CD1c-positive myeloid dendritic cell (primary cell): ENCODE results near the gene CNDP2.
A peak's percentile ranks its signal among the peaks of the same experiment; 100 is the strongest.

Experiments used
- DNase-seq: peaks from one replicate; pipeline ENCODE4 v3.0.0-alpha.2; 2016; ENCODE audit errors: extremely low spot score

Gene CNDP2

DNA sequence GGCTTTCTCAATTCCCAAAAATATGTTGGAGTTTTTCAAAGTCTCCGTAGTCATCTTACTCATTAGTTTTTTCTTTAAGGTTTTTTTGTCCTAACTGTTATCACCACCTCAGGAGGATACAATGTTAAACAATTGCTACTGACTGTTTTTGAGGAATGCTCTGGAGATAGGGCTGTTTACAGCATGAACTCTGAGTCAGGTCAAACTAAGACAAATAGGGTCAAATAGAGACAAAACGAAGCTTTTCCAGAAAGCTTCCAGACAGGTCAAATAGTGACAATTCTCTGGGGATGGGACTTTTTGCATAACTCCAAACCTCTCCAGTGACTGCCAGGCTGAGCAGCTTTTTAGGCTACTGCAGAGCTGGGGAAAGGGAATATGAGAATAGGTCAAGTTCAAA, 23.9 kb upstream of the CNDP2 start:
- DNase-seq = no peak

GRCh38 chr18:74473976-74474640, 22.1 kb upstream of the CNDP2 start:
- DNase-seq = no peak

- no peak for DNase-seq
Observed at GRCh38 chr18:74476140-74476539, 20.0 kb upstream of the CNDP2 start.

DNA sequence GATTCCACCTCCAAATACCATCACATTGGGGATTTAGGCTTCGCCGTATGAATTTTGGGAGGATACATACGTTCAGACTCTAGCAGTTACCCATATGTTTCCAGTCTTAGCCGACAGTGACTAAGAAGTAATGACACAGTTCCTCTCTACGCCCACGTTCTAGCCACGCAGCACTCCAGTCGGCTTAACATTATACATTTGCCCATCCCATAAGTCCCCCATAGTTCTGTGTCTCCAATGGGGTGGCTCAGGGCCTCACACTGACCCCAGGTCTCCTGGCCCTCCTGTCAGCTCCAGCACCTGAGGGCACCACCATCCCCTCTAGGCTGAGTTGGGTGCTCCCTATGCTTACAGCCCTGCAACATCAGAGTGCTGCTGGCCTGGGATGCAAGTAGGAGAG, 18.4 kb upstream of the CNDP2 start:
- DNase-seq = peak; percentile 83

- no peak for DNase-seq
Observed at GRCh38 chr18:74478316-74478715, 17.8 kb upstream of the CNDP2 start.

DNA sequence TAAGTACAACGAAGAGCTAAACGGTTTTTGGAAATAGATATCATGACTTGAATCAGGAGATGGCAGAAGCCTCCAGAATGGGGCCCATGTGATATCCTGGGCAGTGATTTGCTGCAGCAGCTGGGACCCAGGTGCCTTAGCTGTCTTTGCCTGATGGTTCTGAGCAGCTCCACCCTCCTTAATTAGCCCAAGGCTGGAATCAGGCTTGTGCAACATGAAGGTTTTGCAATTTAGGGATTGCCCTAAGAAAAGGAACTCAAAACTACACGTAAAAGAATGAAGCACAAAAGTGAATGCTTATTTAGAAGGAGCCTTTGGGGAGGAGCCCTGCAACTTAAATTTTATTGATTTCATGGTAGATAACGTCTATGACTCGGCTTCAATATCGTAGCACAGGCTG, 17.3 kb upstream of the CNDP2 start:
- peak; percentile 62 for DNase-seq

- peak; percentile 29 for DNase-seq
Observed at GRCh38 chr18:74479486-74480148, 16.5 kb upstream of the CNDP2 start.

DNA sequence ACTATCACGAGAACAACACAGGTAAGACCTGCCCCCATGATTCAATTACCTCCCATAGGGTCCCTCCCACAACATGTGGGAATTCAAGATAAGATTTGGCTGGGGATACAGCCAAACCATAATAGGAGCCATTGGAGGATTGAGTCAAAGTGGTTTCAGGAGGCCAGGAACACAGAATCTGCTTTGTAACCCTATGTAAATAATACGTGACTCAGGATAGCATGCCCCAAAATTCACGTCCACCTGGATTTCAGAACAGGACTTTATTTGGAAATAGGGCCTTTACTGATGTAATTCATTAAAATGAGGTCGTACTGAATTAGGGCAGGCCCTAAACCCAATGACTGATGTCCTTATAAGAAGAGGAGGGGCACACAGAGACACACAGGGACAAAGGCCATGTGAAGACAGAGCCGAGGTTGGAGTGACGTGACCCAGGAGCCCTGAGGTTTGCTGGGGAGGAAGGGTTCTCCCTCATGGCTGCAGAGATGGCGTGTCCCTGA, 16.0 kb upstream of the CNDP2 start:
- no peak for DNase-seq

DNA sequence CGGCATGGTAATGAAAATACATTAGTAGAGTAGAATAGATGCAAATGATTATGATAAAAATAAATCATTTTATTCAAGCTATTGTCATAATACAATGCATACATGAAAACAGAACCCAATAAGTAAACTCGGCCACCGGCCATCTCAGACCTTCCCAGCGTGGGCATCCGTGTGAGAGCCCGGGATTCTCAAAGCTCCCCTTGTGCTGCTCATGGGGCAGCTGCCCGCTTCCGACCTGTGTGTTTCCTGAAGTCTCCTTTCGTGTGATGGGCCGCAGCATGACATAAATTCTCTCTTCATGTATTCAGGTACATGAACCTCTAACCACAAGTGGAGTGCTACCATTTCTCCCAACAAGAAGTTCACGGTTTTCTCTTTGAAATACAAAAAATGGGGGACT, 13.5 kb upstream of the CNDP2 start:
- no peak for DNase-seq

GRCh38 chr18:74486119-74486849, 9.9 kb upstream of the CNDP2 start:
- no peak for DNase-seq

GRCh38 chr18:74488354-74488753, 7.8 kb upstream of the CNDP2 start:
- DNase-seq = no peak

- DNase-seq = no peak
Observed at GRCh38 chr18:74488864-74489263, 7.3 kb upstream of the CNDP2 start.

DNA sequence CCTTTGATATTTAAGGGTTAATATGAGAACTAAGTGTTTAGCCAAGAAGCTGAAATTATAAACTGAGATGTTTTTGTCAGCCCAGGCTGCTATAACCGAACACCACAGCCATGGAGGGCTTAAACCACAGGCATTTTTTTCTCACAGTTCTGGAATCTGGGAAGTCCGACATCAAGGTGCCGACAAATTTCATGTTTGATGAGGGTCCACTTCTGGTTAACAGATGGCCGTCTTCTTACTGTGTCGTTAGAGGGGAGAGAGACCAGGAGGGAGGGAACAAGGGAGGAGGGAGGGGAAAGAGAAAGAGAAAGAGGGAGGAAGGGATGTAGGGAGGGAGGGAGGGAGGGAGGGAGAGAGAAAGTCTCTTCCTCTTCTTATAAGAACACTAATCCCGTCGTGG, 6.5 kb upstream of the CNDP2 start:
- DNase-seq = no peak

DNA sequence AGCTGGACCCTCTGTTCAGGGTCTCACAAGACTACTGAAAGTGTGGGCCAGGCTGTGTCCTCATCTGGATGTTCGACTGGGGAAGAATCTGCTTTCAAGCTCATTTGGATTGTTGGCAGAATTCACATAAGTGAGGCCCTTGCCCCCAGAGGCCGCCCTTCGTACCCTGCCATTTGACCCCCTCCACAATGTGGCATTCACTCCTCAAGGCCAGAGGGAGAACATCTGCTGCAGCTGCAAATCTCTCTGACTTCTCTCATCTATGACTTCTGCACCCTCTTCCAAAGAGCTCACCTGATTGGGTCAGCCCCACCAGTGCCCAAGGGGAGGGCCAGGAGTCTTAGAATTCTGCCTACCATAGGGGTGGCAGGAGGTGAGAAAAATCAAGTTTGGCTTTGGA, 3.9 kb upstream of the CNDP2 start:
- DNase-seq = no peak

DNA sequence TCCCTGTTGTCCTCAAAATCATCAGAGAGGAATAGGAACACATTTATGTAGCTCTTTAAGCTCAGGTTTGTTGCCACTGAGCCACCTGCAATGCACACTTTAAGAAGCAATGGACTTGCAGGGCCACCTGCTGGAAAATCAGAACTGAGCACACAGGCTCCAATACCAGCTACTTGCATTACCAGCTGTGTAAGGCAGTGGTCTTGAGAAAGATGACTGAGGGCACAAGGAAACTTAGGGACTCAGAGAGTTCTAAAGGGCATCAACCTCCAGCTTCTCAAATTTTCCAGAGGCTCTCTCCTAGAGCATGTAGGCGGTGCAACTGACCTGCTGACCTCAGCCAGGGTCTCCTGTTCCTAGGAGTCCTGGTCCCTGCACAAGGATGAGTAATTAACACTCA, 2.5 kb upstream of the CNDP2 start:
- DNase-seq = peak; percentile 65

DNA sequence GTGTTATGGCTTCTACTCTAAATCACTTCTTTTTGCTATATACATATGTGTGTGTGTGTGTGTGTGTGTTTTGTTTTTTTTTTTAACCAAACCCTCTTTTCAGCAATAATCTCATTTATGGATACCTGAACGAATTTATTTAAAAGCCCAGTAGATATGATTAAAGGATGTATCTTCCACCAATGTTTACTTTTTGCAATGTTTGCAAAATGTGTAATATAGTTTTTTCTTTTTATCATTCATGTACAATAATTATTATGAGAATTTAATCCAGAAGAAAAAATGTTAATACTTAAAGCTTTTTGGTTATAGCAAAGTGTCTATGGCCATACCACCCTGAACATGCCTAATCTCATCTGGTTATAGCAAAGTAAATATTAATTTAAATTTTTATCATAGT, 1.6 kb upstream of the CNDP2 start:
- no peak for DNase-seq

DNA sequence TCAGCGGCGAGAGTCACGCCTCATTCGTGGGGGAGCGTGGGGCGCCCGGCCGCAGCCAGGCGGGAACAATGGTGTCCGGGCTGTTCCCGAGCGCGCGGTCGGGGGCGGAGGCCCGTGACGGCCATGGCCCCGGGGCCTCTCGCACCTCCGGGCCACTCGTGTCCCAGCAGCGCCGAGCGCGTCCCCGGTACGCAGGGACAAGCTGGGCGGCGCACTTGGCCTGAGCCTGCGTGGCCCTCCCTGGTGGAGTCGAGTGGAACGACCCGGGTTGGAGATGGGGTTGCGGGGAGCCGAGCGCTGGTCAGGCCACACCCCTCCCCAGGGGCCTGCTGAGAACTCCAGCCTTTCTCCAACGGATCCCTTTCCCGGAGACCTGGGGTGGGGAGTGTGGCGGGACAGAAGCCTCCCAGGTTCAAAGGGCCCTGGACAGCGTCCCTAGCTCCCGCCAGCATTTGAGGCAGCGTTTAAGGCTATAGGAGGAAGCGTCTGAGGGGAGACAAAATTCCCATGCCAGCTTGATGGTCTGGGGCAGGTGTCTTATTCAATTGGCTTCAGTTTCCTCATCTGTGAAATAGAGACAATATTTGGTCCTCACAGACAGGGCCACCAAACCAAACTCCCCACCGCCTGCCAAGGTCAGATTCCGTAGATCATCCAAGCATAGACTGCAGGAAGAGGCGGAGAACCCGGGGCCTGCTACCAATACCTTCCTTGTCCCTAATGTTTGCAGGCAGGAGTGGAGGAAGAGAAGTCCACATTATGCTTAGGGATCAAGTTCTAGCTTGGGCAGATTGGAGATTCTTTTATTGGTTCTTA, 553 bp downstream of the CNDP2 start:
- peak; percentile 65 for DNase-seq

DNA sequence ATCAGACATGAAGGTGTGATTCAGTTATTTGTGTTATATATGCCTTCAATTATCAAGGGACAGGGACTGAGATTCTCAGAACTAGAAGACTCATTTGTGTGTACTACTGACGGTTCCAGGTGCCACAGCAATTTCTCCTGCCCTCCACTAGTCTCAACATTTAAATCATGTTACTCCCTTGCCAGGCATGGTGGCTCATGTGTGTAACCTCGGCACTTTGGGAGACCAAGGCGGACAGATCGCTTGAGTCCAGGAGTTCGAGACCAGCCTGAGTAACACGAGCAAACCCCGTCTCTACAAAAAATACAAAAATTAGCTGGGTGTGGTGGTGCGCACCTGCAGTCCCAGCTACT, 1.1 kb downstream of the CNDP2 start:
- no peak for DNase-seq

- peak; percentile 78 for DNase-seq
Observed at GRCh38 chr18:74497778-74498177, 1.6 kb downstream of the CNDP2 start.

GRCh38 chr18:74498712-74499627, 2.8 kb downstream of the CNDP2 start:
- DNase-seq = peak; percentile 82

GRCh38 chr18:74499633-74500032, 3.5 kb downstream of the CNDP2 start:
- peak; percentile 80 for DNase-seq
